GM18861 (cell line): ENCODE data around the gene TMEM116.
A peak's percentile ranks its signal among the peaks of the same experiment; 100 is the strongest.
"Not testable (repeated sequence)": the region's sequence is repeated elsewhere in the genome, so short reads cannot be mapped to it uniquely, and the experiment has no call there.

Experiments used
- ATAC-seq: cut with Tn5 transposase; IDR thresholded peaks from one replicate; pipeline ENCODE4 v1.9.1; 2021; ENCODE audit not compliant: unreplicated experiment

Gene TMEM116

GRCh38 chr12:112012775-112013600 lies at the start of gene TMEM116, which contains the start of gene ERP29:
TSS of gene TMEM116 (minus strand) at chr12:112013165. CDS start at chr12:112005270, 7,895 bp downstream.
TSS of gene ERP29 (plus strand) at chr12:112013426. CDS start at chr12:112013466, 40 bp downstream.
- peak; percentile 54 for ATAC-seq

GRCh38 chr12:112061137-112061536 lies 48.2 kb upstream of the TMEM116 start:
- ATAC-seq: no peak

- ATAC-seq: no peak
Observed at GRCh38 chr12:112049351-112049750, 36.4 kb upstream of the TMEM116 start.

- ATAC-seq: no peak
Observed at GRCh38 chr12:112046003-112046402, 33.0 kb upstream of the TMEM116 start.

GRCh38 chr12:112036614-112037013 lies 23.6 kb upstream of the TMEM116 start:
- ATAC-seq: not testable (repeated sequence)

- ATAC-seq: no peak
Observed at GRCh38 chr12:112035219-112035785, 22.3 kb upstream of the TMEM116 start.

GRCh38 chr12:112032292-112032691 lies 19.3 kb upstream of the TMEM116 start:
- ATAC-seq: no peak

GRCh38 chr12:112031472-112031871 lies 18.5 kb upstream of the TMEM116 start:
- ATAC-seq: no peak

- ATAC-seq: no peak
Observed at GRCh38 chr12:112029301-112029700, 16.3 kb upstream of the TMEM116 start.

GRCh38 chr12:112025808-112026375 lies 12.9 kb upstream of the TMEM116 start:
- ATAC-seq: no peak

- no peak for ATAC-seq
Observed at GRCh38 chr12:112023759-112024396, 10.9 kb upstream of the TMEM116 start.

GRCh38 chr12:112022241-112023016 lies 9.5 kb upstream of the TMEM116 start:
- ATAC-seq: no peak

- ATAC-seq: no peak
Observed at GRCh38 chr12:112020947-112021457, 8.0 kb upstream of the TMEM116 start.

GRCh38 chr12:112018571-112019237 lies 5.7 kb upstream of the TMEM116 start:
- no peak for ATAC-seq

GRCh38 chr12:112017041-112017440 lies 4.1 kb upstream of the TMEM116 start:
- no peak for ATAC-seq

GRCh38 chr12:112015938-112016337 lies 3.0 kb upstream of the TMEM116 start:
- ATAC-seq: no peak

GRCh38 chr12:112013601-112014402 lies 837 bp upstream of the TMEM116 start:
- ATAC-seq: no peak

GRCh38 chr12:112011685-112012084 lies 1.3 kb downstream of the TMEM116 start:
- ATAC-seq: no peak
